Colonic mucosa (tissue), 4 donors: ENCODE data around the gene ACOX3. TPM values are rescaled to one million over a fixed set of nuclear protein-coding genes. Genes with fewer than 3 reads are reported as not detected.

ENCODE experiments used
- DNase-seq: peaks from one replicate; pipeline ENCODE4 v3.0.0-alpha.2; 2020
- H3K27ac ChIP-seq: fragments of 200-600 bp; one replicate; pipeline ENCODE4 v1.8.0; 2021
- H3K27me3 ChIP-seq: fragments of 200-600 bp; one replicate; pipeline ENCODE4 v1.8.0; 2021
- H3K36me3 ChIP-seq: fragments of 200-600 bp; one replicate; pipeline ENCODE4 v1.8.0; 2021
- H3K4me1 ChIP-seq: fragments of 200-600 bp; one replicate; pipeline ENCODE4 v1.8.0; 2021; ENCODE audit warnings: mild to moderate bottlenecking
- H3K4me3 ChIP-seq: fragments of 200-600 bp; one replicate; pipeline ENCODE4 v1.8.0; 2021
- H3K9ac ChIP-seq, 2 donors: one replicate each; pipeline ENCODE4 v1.7.0; 2013; ENCODE audit warnings: control low read depth in 2 of 2, low read depth in 2 of 2, low read length in 2 of 2
- H3K9me3 ChIP-seq: fragments of 200-600 bp; one replicate; pipeline ENCODE4 v1.8.0; 2021
- CTCF ChIP-seq: fragments of 200-600 bp; IDR thresholded peaks from one replicate; pipeline ENCODE4 v1.8.0; 2022; ENCODE audit warnings: antibody characterized with exemption, mild to moderate bottlenecking
- intact Hi-C: fragments of 100-400 bp; cut with DNase I; formaldehyde crosslinking; loops from one replicate; pipeline ENCODE4 v1.14.1; 2022
- total RNA-seq, 2 donors: library from RNA; stranded (reverse); fragmentation: NEBNext Ultra II Directional in 1 of 2; extraction: Animal tissue kit (Norgen Biotek cat#: 25700) in 1 of 2; gene quantifications; one replicate each; pipeline ENCODE4 v1.2.1, GENCODE V29; 2021
- donor health status: healthy.
- donor health status: DM: no; HTN: no; CAD: no.
- donor health status: DM: no; HTN: no; CAD: no.

ACOX3 gene
- total RNA-seq, 2 donors from 2014 or later = 19.9 to 26.1 TPM

GRCh38 chr4:8419222-8420041 is 21.1 kb downstream of the ACOX3 start:
- intact Hi-C loops = no loop called here
- TF ChIP-seq CTCF = no peak
- Histone ChIP-seq H3K9me3 (no peaks in the 10 kb centered on the region), H3K27me3 (no peaks in the 10 kb centered on the region), H3K36me3 (no peaks in the 10 kb centered on the region), H3K4me3 (no peak overlapping the region), H3K27ac (no peak overlapping the region), H3K4me1 (no peaks in the 10 kb centered on the region), H3K9ac (no peak overlapping the region)
- no peak for DNase-seq

GRCh38 chr4:8417071-8417614 is 23.4 kb downstream of the ACOX3 start:
- intact Hi-C loops = no loop called here
- H3K4me3 ChIP-seq = no peak overlapping the region
- no peaks in the 10 kb centered on the region for H3K4me1 ChIP-seq
- H3K27ac ChIP-seq = no peak overlapping the region
- H3K9me3 ChIP-seq = no peaks in the 10 kb centered on the region
- H3K9ac ChIP-seq = no peak overlapping the region
- H3K36me3 ChIP-seq = no peaks in the 10 kb centered on the region
- H3K27me3 ChIP-seq = no peaks in the 10 kb centered on the region
- DNase-seq = no peak
- TF ChIP-seq CTCF = no peak

- no peak for DNase-seq
- intact Hi-C loops = no loop called here
- TF ChIP-seq CTCF = no peak
- H3K9me3 ChIP-seq = no peaks in the 10 kb centered on the region
- H3K27ac ChIP-seq = no peak overlapping the region
- no peak overlapping the region for H3K4me3 ChIP-seq
- no peaks in the 10 kb centered on the region for H3K4me1 ChIP-seq
- no peaks in the 10 kb centered on the region for H3K36me3 ChIP-seq
- no peak overlapping the region for H3K9ac ChIP-seq
- no peaks in the 10 kb centered on the region for H3K27me3 ChIP-seq
Measured at GRCh38 chr4:8414377-8414776, 26.1 kb downstream of the ACOX3 start.

- no peak overlapping the region for H3K9ac ChIP-seq
- no peaks in the 10 kb centered on the region for H3K9me3 ChIP-seq
- H3K4me1 ChIP-seq = no peaks in the 10 kb centered on the region
- no peak overlapping the region for H3K27ac ChIP-seq
- H3K36me3 ChIP-seq = no peaks in the 10 kb centered on the region
- H3K27me3 ChIP-seq = no peaks in the 10 kb centered on the region
- intact Hi-C loops = no loop called here
- DNase-seq = no peak
- H3K4me3 ChIP-seq = no peak overlapping the region
- TF ChIP-seq CTCF = no peak
Measured at GRCh38 chr4:8412288-8412687, 28.2 kb downstream of the ACOX3 start.

GRCh38 chr4:8411351-8412180 is 29.0 kb downstream of the ACOX3 start:
- Histone ChIP-seq H3K27ac (no peak overlapping the region), H3K9ac (no peak overlapping the region), H3K9me3 (no peaks in the 10 kb centered on the region), H3K4me1 (no peaks in the 10 kb centered on the region), H3K4me3 (no peak overlapping the region), H3K27me3 (no peaks in the 10 kb centered on the region), H3K36me3 (no peaks in the 10 kb centered on the region)
- no peak for TF ChIP-seq CTCF
- intact Hi-C loops = no loop called here
- no peak for DNase-seq
